OCI-LY7 (cell line): ENCODE data around the gene MACC1. TPM values are rescaled to one million over a fixed set of nuclear protein-coding genes. Genes with fewer than 3 reads are reported as not detected.

Experiments used
- BruUV-seq: library from RNA; stranded (reverse); fragments of 400-500 nt; replicated peaks from 2 replicates; lab custom pipeline; 2021; lab: Mats Ljungman, UMichigan
- CTCF ChIA-PET: fragments of 300-600 bp; sonication (Branson Sonifier 250); formaldehyde crosslinking; loops from one replicate; lab custom pipeline; 2022; ENCODE audit warnings: antibody characterized with exemption; ENCODE audit not compliant: unreplicated experiment; lab: Charles Lee
- POLR2A ChIA-PET: fragments of 300-600 bp; sonication (Branson Sonifier 250); formaldehyde crosslinking; loops from one replicate; lab custom pipeline; 2022; ENCODE audit warnings: antibody characterized with exemption; lab: Charles Lee
- DNase-seq: peaks from one replicate; pipeline ENCODE4 v3.0.0-alpha.2; 2015; ENCODE audit warnings: low spot score
- H2AFZ ChIP-seq: fragments of 200-600 bp; sonication (generic), shearing (Covaris generic); 2 replicates; pipeline ENCODE4 v1.6.1; 2014; ENCODE audit warnings: mild to moderate bottlenecking, antibody characterized with exemption, low read length, moderate library complexity
- H3K27ac ChIP-seq: fragments of 200-600 bp; sonication (generic); 2 replicates; pipeline ENCODE4 v1.5.1; 2014; ENCODE audit warnings: mixed run types, low read depth, mild to moderate bottlenecking, moderate library complexity, low read length, inconsistent platforms; ENCODE audit not compliant: poor library complexity, severe bottlenecking
- H3K36me3 ChIP-seq: fragments of 200-600 bp; sonication (generic); 2 replicates; pipeline ENCODE4 v1.6.1; 2014; ENCODE audit warnings: mild to moderate bottlenecking, antibody characterized with exemption, low read length, moderate library complexity, mixed read lengths; ENCODE audit not compliant: insufficient read depth
- H3K4me1 ChIP-seq: fragments of 200-600 bp; sonication (generic); 2 replicates; pipeline ENCODE4 v1.5.1; 2014; ENCODE audit warnings: mild to moderate bottlenecking, low read length; ENCODE audit not compliant: insufficient read depth, poor library complexity, severe bottlenecking
- H3K4me2 ChIP-seq: fragments of 200-600 bp; sonication (generic); 2 replicates; pipeline ENCODE4 v1.6.1; 2014; ENCODE audit warnings: mild to moderate bottlenecking, low read length
- H3K4me3 ChIP-seq: fragments of 200-600 bp; sonication (generic); 2 replicates; pipeline ENCODE4 v1.5.1; 2014; ENCODE audit warnings: mild to moderate bottlenecking, low read depth, low read length; ENCODE audit not compliant: poor library complexity, severe bottlenecking
- H3K79me2 ChIP-seq: fragments of 200-600 bp; sonication (generic); 2 replicates; pipeline ENCODE4 v1.6.1; 2016; ENCODE audit warnings: low read depth, mild to moderate bottlenecking, low read length, moderate library complexity, mixed read lengths; ENCODE audit not compliant: insufficient read depth
- H3K9me2 ChIP-seq: fragments of 200-600 bp; sonication (generic); 2 replicates; pipeline ENCODE4 v1.6.1; 2016; ENCODE audit warnings: mild to moderate bottlenecking, low read length, mixed read lengths; ENCODE audit not compliant: insufficient read depth
- H3K9me3 ChIP-seq: fragments of 200-600 bp; sonication (generic); 2 replicates; pipeline ENCODE4 v1.6.1; 2014; ENCODE audit warnings: mild to moderate bottlenecking, mixed run types, low read length, mixed read lengths
- H4K20me1 ChIP-seq: fragments of 200-600 bp; sonication (generic); 2 replicates; pipeline ENCODE4 v1.6.1; 2014; ENCODE audit warnings: mild to moderate bottlenecking, antibody characterized with exemption, low read length, moderate library complexity, mixed read lengths; ENCODE audit not compliant: insufficient read depth
- CTCF ChIP-seq: fragments of 200-600 bp; sonication (generic); conservative IDR thresholded peaks from 2 replicates; pipeline ENCODE4 v1.5.1; 2014; ENCODE audit warnings: mild to moderate bottlenecking, antibody characterized with exemption, low read length, moderate library complexity, mixed read lengths
- EZH2phosphoT487 ChIP-seq: fragments of 200-600 bp; sonication (generic); IDR thresholded peaks from 2 replicates; pipeline ENCODE4 v1.6.1; 2018; ENCODE audit warnings: low read depth, borderline replicate concordance, mild to moderate bottlenecking, mixed run types, antibody characterized with exemption, low read length, moderate library complexity, mixed read lengths
- intact Hi-C: fragments of 100-400 bp; cut with micrococcal nuclease; formaldehyde crosslinking; loops from one replicate; pipeline ENCODE4 v1.10.0; 2022; ENCODE audit not compliant: unreplicated experiment
- total RNA-seq, 2 experiments: library from RNA; depleted of rRNA in 1 of 2; stranded (reverse); fragments of >200 nt in 1 of 2; shearing (Covaris generic) in 1 of 2; gene quantifications; 2 replicates each; pipeline ENCODE4 v1.2.3, GENCODE V29; 2014 to 2022

The MACC1 gene
- total RNA-seq, 2 experiments from 2014 or later, result 5.0 to 11.1 TPM

- no peaks in the 10 kb centered on the region for H3K9me2 ChIP-seq
- no peak overlapping the region for H2AFZ ChIP-seq
- ChIA-PET POLR2A (interaction anchor here (0.6 to 2.2 kb wide), 3 partner anchors 11 to 1602 kb away, joined by 3 to 5 read pairs (median 5); no protein-coding TSS in a partner anchor), CTCF (no interaction called here)
- H3K4me3 ChIP-seq, result no peak overlapping the region
- no peak overlapping the region for H3K4me2 ChIP-seq
- no peaks in the 10 kb centered on the region for H3K36me3 ChIP-seq
- no peak for DNase-seq
- intact Hi-C loops, result no loop called here
- H3K79me2 ChIP-seq, result no peaks in the 10 kb centered on the region
- no TSS peak for BruUV-seq
- no peaks in the 10 kb centered on the region for H3K4me1 ChIP-seq
- no peaks in the 10 kb centered on the region for H4K20me1 ChIP-seq
- no peaks in the 10 kb centered on the region for H3K9me3 ChIP-seq
- H3K27ac ChIP-seq, result no peak overlapping the region
- TF ChIP-seq EZH2phosphoT487 (no peak), CTCF (no peak)
These were observed 12.7 kb upstream of the MACC1 start for GRCh38 chr7:20229646-20230500.

- Histone ChIP-seq H3K4me3 (no peak overlapping the region), H2AFZ (no peak overlapping the region), H4K20me1 (no peaks in the 10 kb centered on the region), H3K79me2 (no peaks in the 10 kb centered on the region), H3K9me3 (no peaks in the 10 kb centered on the region), H3K4me1 (no peaks in the 10 kb centered on the region), H3K36me3 (no peaks in the 10 kb centered on the region), H3K4me2 (no peak overlapping the region), H3K9me2 (no peaks in the 10 kb centered on the region), H3K27ac (no peak overlapping the region)
- ChIA-PET POLR2A (interaction anchor here (0.6 kb wide), 1 partner anchor 1603 kb away, joined by 3 read pairs; no protein-coding TSS in a partner anchor), CTCF (no interaction called here)
- intact Hi-C loops, result no loop called here
- DNase-seq, result no peak
- no TSS peak for BruUV-seq
- TF ChIP-seq EZH2phosphoT487 (no peak), CTCF (no peak)
These were observed 11.9 kb upstream of the MACC1 start for GRCh38 chr7:20229081-20229480.

GRCh38 chr7:20228654-20229053 lies 11.5 kb upstream of the MACC1 start:
- ChIA-PET POLR2A (no interaction called here), CTCF (no interaction called here)
- H3K27ac ChIP-seq, result no peak overlapping the region
- intact Hi-C loops, result no loop called here
- TF ChIP-seq CTCF, result no peak
- no peak for TF ChIP-seq EZH2phosphoT487
- H3K9me2 ChIP-seq, result no peaks in the 10 kb centered on the region
- DNase-seq, result no peak
- no peaks in the 10 kb centered on the region for H3K9me3 ChIP-seq
- H2AFZ ChIP-seq, result no peak overlapping the region
- H3K4me2 ChIP-seq, result no peak overlapping the region
- no peaks in the 10 kb centered on the region for H3K4me1 ChIP-seq
- H3K79me2 ChIP-seq, result no peaks in the 10 kb centered on the region
- H3K36me3 ChIP-seq, result no peaks in the 10 kb centered on the region
- no TSS peak for BruUV-seq
- H3K4me3 ChIP-seq, result no peak overlapping the region
- no peaks in the 10 kb centered on the region for H4K20me1 ChIP-seq
